NCI-H2227 (cell line): Measurements from ENCODE around the gene PROX2.

Experiments
- DNase-seq: peaks from one replicate; lab custom pipeline; 2025; ENCODE audit not compliant: unreplicated experiment; lab: John Stamatoyannopoulos, UW

Gene PROX2

DNA sequence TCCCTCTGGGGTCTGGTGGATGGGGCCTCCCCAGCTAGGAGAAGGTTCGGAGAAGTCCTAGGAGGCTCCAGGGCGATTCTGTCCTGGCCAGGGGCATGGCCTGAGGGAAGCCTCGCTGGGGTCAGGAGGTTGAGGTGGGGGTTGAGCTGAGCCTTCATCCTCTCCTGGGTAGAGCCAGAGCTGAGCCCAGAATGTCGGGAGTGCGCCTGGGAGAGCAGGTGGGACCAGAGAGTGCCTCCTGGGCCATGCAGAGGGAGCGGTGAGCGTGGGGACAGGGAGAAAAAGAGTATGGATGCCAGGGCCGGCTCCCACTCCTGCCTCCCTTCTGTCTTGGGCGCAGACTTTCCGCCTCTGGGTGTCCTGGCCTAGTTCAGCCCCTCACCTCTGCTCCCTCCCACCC, 34.0 kb upstream of the PROX2 start:
- no peak for DNase-seq

- DNase-seq: no peak
These were observed 33.6 kb upstream of the PROX2 start for GRCh38 chr14:74909501-74909900.

DNA sequence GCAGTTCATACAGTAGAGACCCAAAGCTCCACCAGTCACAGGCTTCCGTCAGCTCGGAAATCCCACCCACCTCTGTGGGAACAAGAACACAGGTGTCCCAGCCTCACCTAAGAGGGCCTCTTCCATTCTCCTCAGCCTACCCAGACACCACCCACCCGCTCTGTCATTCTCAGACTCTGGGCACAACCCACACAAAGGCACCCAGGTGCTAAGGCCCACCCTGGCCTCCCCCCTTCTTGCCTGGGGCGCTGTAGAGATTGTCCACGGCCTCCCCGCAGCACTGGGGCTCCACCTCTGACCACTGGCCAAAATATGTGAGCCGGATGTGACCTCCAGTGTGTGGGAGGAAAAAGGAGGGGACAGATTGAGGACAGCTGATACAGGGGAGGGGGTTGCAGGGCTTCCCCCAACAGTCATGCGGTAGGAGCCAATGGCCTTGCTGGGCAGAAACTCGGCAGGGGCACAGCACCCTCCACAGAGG, 33.0 kb upstream of the PROX2 start:
- DNase-seq: no peak

DNA sequence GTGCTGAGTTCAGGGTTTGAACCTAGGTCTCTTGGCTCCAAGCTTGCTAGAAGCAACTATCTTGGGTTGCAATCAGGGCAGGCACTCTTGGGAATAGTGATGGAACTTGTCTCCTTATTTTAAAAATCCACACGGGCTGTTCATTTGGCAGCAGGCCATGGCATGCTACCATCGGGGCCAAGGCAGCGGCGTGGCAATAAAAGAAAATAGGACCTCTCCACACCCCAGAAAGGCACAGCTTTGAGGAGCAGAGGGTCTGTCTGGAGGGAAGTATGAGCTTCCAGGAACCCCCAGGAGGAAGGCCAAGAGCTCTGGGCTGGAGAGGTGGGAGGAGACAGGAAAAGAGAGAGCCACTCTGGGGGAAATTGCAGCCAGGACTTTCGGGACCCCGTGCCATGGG, 31.8 kb upstream of the PROX2 start:
- no peak for DNase-seq

- DNase-seq: no peak
These were observed 31.1 kb upstream of the PROX2 start for GRCh38 chr14:74906925-74907521.

GRCh38 chr14:74905595-74906142, 29.7 kb upstream of the PROX2 start:
- DNase-seq: peak; percentile 68

DNA sequence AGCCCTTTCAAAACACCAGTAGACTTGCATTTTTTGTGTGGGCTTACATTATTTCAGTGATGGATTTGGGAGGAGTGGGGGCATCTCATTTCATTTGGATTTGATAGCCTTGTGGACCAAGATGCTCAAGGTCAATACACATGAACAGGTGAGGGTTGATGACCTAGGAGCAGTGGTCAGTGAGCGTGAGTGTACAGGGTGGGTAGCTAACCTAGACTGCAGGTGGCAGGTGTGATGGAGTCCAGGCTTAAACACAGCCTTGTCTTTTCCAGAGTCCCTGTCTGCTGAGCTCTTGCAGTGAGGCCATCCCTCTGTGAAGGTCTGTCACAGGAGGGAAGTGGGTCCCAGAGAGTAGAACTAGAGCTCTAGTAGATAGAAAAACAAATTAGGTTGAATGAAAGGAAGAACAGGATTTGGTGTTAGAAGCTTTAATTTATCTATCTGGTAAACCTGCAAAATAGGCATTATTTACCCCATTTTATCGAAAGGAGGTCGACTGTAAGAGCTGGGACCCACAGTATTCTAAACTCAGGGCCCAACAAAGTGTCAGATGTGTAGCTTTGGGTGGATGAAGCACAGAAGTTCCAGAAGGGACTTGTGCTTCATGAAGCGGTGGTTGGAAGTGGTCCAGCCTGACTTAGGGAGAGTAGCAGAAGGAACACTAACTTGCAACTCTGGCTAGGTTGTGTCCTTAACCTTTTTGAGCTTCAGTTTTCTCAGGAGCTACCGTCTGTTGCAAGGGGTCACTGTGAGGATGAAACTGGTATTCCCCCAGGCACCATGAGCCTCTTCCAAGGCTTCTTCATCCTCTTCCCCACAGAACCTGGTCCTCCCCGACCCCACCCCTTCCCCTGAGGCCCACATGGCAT, 28.9 kb upstream of the PROX2 start:
- DNase-seq: no peak

- no peak for DNase-seq
These were observed 27.2 kb upstream of the PROX2 start for GRCh38 chr14:74902941-74903705.

DNA sequence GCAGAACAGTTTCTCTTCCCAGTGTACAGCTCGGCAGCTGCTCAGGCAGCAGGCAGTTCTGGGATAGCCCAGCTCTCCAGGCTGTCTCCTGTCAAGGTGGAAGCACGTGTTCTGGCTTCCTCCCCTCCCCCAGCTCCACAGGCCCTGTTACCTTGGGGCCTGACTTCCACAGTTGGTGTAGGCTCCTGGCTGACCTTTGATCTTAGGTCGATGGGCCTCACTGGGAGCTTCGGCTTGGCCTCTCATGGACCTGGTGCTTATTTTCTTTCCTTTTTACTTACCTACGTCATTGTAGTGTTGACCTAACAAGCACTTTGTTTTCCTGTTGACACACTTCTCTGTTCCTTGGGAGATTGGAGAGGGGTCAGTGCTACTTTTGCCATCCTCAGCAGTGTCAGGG, 22.7 kb upstream of the PROX2 start:
- no peak for DNase-seq

- DNase-seq: no peak
These were observed 22.1 kb upstream of the PROX2 start for GRCh38 chr14:74898083-74898482.

GRCh38 chr14:74897642-74898041, 21.7 kb upstream of the PROX2 start:
- DNase-seq: no peak

- DNase-seq: no peak
These were observed 20.5 kb upstream of the PROX2 start for GRCh38 chr14:74896400-74896799.

- DNase-seq: no peak
These were observed 17.7 kb upstream of the PROX2 start for GRCh38 chr14:74893614-74894091.

- DNase-seq: no peak
These were observed 16.8 kb upstream of the PROX2 start for GRCh38 chr14:74892745-74893144.

DNA sequence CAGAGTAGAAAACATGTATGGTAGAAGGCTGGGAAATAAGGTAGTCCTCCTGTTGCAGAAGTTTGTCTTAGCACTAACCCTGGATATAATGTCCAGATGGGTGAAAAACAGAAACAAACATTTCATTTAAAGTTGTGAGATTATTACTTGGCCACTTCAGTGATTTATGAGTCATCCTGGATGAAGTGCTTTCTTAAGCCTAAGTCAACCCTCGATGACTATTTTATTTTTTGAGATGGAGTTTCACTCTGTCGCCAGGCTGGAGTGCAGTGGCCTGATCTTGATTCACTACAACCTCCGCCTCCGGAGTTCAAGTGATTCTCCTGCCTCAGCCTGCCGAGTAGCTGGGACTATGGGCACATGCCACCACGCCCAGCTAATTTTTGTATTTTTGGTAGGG, 15.9 kb upstream of the PROX2 start:
- no peak for DNase-seq

GRCh38 chr14:74890262-74890661, 14.3 kb upstream of the PROX2 start:
- DNase-seq: no peak

DNA sequence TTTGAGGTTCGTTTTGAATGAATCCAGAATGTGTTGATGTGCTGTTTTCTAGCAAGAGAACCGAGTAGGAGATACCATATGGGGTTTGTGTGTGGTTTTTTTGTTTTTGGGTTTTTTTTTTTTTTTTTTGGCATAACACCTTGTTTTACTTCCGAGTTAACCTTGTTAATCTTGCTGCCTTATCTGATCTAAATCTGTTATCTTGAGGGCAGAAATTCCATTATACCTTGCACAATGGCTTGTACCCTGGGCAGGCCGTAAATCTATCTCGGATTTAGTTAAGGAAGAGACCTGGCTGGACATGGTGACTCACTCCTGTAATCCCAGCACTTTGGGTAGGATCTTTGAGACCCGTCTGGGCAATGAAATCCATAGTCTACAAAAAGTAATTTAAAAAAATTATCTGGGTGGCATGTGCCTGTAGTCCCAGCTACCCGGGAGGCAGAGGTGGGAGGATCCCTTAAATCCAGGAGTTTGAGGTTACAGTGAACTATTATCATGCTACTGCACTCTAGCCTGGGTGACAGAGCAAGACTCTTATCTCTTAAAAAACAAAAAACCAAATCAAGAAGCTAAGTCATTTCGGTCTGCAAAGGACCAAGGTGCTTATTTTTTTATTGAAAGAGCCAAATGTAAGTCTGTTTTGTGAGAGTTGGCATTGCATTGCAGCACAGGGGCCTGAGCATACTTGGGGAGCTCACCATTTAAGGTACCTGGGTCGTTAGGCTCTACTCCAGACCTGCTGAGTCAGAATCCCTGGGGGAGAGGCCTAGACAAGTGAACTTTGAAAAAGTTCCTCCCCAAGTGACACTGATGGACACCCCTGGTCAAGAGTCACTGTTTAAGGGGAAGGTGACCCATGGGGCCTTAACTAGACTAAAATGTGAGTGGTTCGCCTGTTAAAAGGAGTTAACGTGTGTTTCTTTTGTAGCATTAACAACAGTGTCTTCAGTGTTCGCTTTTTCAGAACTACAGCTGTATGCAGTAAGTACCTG, 12.5 kb upstream of the PROX2 start:
- DNase-seq: no peak

GRCh38 chr14:74886001-74886400, 10.1 kb upstream of the PROX2 start:
- no peak for DNase-seq

DNA sequence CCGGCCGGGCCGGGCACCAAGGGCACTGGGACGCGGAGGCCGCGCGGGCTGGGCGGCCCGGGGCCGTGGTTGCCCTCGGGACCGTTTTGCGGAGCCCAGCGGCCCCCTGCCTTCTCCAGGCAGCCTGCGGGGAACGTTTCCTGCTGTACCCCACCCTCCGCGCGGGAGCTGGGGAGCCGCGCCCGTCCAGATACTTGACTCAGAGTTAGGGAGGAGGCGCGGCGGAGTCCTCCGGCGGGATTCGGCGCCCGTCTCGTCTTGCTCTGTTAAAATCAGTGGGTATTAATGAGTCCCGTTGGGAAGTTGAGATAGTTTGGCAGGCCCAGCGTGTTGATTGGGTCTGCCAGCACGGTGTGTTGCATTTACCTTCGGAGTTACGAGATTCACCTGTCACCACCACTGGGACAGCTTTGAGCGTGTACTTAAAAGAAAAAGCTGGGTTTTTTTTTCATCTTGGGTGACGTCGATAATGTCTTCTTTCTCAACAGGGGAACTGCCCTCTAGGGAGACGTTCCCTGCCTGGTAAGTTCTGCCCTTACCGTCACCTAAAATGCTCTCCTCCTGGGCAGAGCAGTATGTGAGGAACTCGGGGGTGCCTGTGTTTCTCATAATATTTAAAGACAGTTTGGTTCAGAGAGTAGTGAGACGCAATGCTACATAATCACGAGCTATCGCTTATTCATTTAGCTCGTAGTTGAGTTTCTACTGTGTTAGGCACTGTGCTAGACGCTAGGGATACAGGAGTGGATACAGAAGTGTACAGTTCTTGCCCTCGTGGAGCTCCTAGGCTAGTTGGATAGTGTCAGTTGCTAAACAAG, 6.4 kb upstream of the PROX2 start:
- peak; percentile 59 for DNase-seq
